NB4 (cell line): ENCODE measurements around the gene TPM4.
"Not testable (repeated sequence)": the region's sequence is repeated elsewhere in the genome, so short reads cannot be mapped to it uniquely, and the experiment has no call there.

Experiments
- CTCF ChIP-seq: IDR thresholded peaks from one replicate; pipeline ENCODE4 v1.5.1; 2012; ENCODE audit warnings: low read depth, low read length
- POLR2A ChIP-seq: IDR thresholded peaks from 2 replicates; pipeline ENCODE4 v1.6.1; 2011; ENCODE audit warnings: mild to moderate bottlenecking; ENCODE audit not compliant: insufficient read length; ENCODE audit errors: extremely low read depth

GRCh38 chr19:16030155-16030554 lies 46.1 kb upstream of the TPM4 start:
- TF ChIP-seq CTCF, POLR2A: not testable (repeated sequence)
